ENCODE results near the gene CTNNA3.

The CTNNA3 gene

DNA sequence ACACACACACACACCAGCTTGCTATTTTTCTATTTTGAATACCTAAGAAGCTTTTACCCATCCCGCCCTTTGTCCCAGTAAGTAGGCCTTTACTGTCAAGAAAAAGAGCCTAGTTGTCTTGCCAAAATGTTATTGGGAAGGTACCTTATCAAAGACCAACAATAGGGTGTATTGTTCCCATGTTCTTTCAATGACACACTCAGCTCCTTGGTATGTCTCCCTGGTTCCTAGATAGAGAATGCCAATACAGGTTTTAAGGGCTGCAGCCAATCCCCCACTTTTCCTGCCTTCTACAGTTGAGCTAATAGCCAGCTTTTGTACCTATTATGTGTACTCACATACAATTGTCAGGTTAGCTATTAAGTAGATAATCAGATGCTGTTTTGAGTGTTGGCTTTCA is 862.1 kb downstream of the CTNNA3 start:
- H3K4me1 ChIP-seq (ENCODE audit: control extremely low read depth in 1 of 4, control insufficient read depth in 4 of 4, insufficient read depth in 4 of 4, low read length in 3 of 4) = peaks cover 0 to 26% (median 0%) of the 10 kb centered on the region in 4 experiments
- WGBS (ENCODE audit: insufficient coverage) = 100% methylated on average over 1 of the region's 1 CpG
- POLR2A ChIA-PET = no interaction called here
- no peak overlapping the region for H3K27ac ChIP-seq (ENCODE audit: insufficient read depth in 1 of 2, low read depth in 1 of 2, low read length in 2 of 2, poor library complexity in 1 of 2, severe bottlenecking in 2 of 2)
- H3K27me3 ChIP-seq (replicated peaks in 2 of 5; ENCODE audit: control insufficient read depth in 4 of 5, insufficient read depth in 5 of 5, low read length in 4 of 5) = no peaks in the 10 kb centered on the region
- CTCF ChIA-PET = interaction anchor here (1.1 kb wide), 1 partner anchor 9 kb away, joined by 3 read pairs; no protein-coding TSS in a partner anchor
- no peak for DNase-seq
- no peak overlapping the region for H3K4me3 ChIP-seq (ENCODE audit: control insufficient read depth in 1 of 7, extremely low read depth in 1 of 7, insufficient read depth in 4 of 7, low read depth in 2 of 7, low read length in 6 of 7)
- no peaks in the 10 kb centered on the region for H3K9me3 ChIP-seq (ENCODE audit: control extremely low read depth in 1 of 5, control insufficient read depth in 4 of 5, insufficient read depth in 2 of 5, low read depth in 1 of 5, low read length in 4 of 5)
- no peaks in the 10 kb centered on the region for H3K36me3 ChIP-seq (ENCODE audit: control insufficient read depth in 4 of 4, insufficient read depth in 4 of 4, low read length in 3 of 4)

DNA sequence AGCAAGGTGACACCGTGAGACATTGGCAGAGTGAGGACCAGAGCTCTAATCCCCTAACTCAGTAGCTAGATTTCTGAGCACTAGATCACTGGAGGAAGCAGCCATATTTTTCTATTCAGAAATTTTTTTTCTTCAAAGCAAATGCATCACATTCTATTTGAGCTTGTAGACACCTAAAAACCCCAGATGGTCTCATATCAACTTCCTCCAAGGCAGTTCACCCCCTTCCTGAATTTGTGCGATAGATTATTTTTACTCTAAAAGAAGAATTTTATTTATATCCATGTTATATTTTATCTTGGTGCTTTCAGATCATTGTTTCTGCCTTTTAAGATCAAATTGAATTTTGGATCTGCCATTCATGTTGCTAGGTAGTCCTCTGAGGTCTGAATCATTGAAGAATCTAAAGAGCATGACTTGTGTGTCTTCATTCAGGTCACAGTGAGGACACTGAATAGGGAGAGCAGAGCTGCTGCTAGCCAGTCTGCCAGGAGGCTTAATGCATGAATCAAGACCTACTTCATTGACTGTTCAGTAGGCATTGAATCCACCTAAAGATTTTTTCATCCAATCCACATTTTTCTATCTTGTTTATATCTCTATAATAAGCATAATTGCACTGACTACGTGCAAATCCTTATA is 863.1 kb downstream of the CTNNA3 start:
- Histone ChIP-seq H3K4me1 (ENCODE audit: control extremely low read depth in 1 of 4, control insufficient read depth in 4 of 4, insufficient read depth in 4 of 4, low read length in 3 of 4) (peaks cover 0 to 20% (median 0%) of the 10 kb centered on the region in 4 experiments), H3K27me3 (replicated peaks in 2 of 5; ENCODE audit: control insufficient read depth in 4 of 5, insufficient read depth in 5 of 5, low read length in 4 of 5) (no peaks in the 10 kb centered on the region), H3K9me3 (ENCODE audit: control extremely low read depth in 1 of 5, control insufficient read depth in 4 of 5, insufficient read depth in 2 of 5, low read depth in 1 of 5, low read length in 4 of 5) (no peaks in the 10 kb centered on the region), H3K36me3 (ENCODE audit: control insufficient read depth in 4 of 4, insufficient read depth in 4 of 4, low read length in 3 of 4) (no peaks in the 10 kb centered on the region), H3K4me3 (ENCODE audit: control insufficient read depth in 1 of 7, extremely low read depth in 1 of 7, insufficient read depth in 4 of 7, low read depth in 2 of 7, low read length in 6 of 7) (no peak overlapping the region), H3K27ac (ENCODE audit: insufficient read depth in 1 of 2, low read depth in 1 of 2, low read length in 2 of 2, poor library complexity in 1 of 2, severe bottlenecking in 2 of 2) (no peak overlapping the region)
- ChIA-PET POLR2A (no interaction called here), CTCF (interaction anchor here (1.1 kb wide), 1 partner anchor 10 kb away, joined by 3 read pairs; no protein-coding TSS in a partner anchor)
- WGBS (ENCODE audit: insufficient coverage) = 33% methylated on average over 1 of the region's 3 CpGs
- peak in 2 of 3 donors; percentile 62 to 71 for DNase-seq

DNA sequence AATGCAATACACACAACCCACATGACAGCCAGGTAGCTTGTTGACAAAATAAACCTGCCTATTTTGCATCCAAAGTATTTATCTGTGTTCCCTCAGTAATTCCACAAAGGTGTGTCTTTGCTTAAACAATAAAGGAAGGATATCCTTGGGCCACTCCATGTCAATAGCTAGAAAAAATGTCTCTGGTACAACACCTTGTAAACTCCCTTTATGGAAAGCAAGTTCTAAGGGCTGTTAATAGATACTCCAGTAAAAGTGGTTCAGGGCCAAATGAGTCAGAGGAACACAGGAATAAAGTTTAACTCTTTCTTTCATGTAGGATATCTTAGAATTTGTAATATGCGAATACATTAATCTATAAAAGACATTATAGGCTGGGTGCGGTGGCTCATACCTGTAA is 867.0 kb downstream of the CTNNA3 start:
- H3K4me1 ChIP-seq (ENCODE audit: control extremely low read depth in 1 of 4, control insufficient read depth in 4 of 4, insufficient read depth in 4 of 4, low read length in 3 of 4) = peaks cover 0 to 8% (median 0%) of the 10 kb centered on the region in 4 experiments
- no peaks in the 10 kb centered on the region for H3K9me3 ChIP-seq (ENCODE audit: control extremely low read depth in 1 of 5, control insufficient read depth in 4 of 5, insufficient read depth in 2 of 5, low read depth in 1 of 5, low read length in 4 of 5)
- 90% methylated on average over 2 of the region's 2 CpGs for WGBS (ENCODE audit: insufficient coverage)
- H3K27me3 ChIP-seq (replicated peaks in 2 of 5; ENCODE audit: control insufficient read depth in 4 of 5, insufficient read depth in 5 of 5, low read length in 4 of 5) = no peaks in the 10 kb centered on the region
- no peaks in the 10 kb centered on the region for H3K36me3 ChIP-seq (ENCODE audit: control insufficient read depth in 4 of 4, insufficient read depth in 4 of 4, low read length in 3 of 4)
- CTCF ChIA-PET = no interaction called here
- no peak overlapping the region for H3K4me3 ChIP-seq (ENCODE audit: control insufficient read depth in 1 of 7, extremely low read depth in 1 of 7, insufficient read depth in 4 of 7, low read depth in 2 of 7, low read length in 6 of 7)
- no peak for DNase-seq
- POLR2A ChIA-PET = interaction anchor here (0.7 kb wide), 1 partner anchor 19 kb away, joined by 3 read pairs; no protein-coding TSS in a partner anchor
- no peak overlapping the region for H3K27ac ChIP-seq (ENCODE audit: insufficient read depth in 1 of 2, low read depth in 1 of 2, low read length in 2 of 2, poor library complexity in 1 of 2, severe bottlenecking in 2 of 2)

DNA sequence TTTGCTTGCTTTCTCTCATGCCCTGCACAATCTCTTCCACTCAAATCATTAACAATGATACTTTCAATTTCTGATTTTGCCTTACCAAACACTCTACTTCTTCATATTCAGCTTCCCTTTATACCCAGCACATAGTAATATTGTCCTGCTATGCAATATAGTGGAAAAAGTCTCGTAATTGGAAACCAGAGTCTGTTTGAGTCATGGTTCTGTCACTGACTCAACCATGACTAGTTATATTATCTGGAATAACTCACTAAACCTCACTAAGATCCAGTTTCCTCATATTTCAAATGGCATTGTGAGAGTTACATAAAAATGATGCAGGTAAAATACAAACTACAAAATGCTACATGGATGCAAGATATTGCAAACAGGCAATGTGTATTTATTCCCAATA is 868.6 kb downstream of the CTNNA3 start:
- Histone ChIP-seq H3K4me1 (ENCODE audit: control extremely low read depth in 1 of 4, control insufficient read depth in 4 of 4, insufficient read depth in 4 of 4, low read length in 3 of 4) (peaks cover 0 to 3% (median 0%) of the 10 kb centered on the region in 4 experiments), H3K36me3 (ENCODE audit: control insufficient read depth in 4 of 4, insufficient read depth in 4 of 4, low read length in 3 of 4) (no peaks in the 10 kb centered on the region), H3K4me3 (ENCODE audit: control insufficient read depth in 1 of 7, extremely low read depth in 1 of 7, insufficient read depth in 4 of 7, low read depth in 2 of 7, low read length in 6 of 7) (no peak overlapping the region), H3K27me3 (replicated peaks in 2 of 5; ENCODE audit: control insufficient read depth in 4 of 5, insufficient read depth in 5 of 5, low read length in 4 of 5) (no peaks in the 10 kb centered on the region), H3K9me3 (ENCODE audit: control extremely low read depth in 1 of 5, control insufficient read depth in 4 of 5, insufficient read depth in 2 of 5, low read depth in 1 of 5, low read length in 4 of 5) (no peaks in the 10 kb centered on the region), H3K27ac (ENCODE audit: insufficient read depth in 1 of 2, low read depth in 1 of 2, low read length in 2 of 2, poor library complexity in 1 of 2, severe bottlenecking in 2 of 2) (no peak overlapping the region)
- DNase-seq = peak in 2 of 3 donors; percentile 36 to 40
- no CpG with 5 or more reads among the region's 1 CpG for WGBS (ENCODE audit: insufficient coverage)
- CTCF ChIA-PET = no interaction called here
- POLR2A ChIA-PET = no interaction called here

DNA sequence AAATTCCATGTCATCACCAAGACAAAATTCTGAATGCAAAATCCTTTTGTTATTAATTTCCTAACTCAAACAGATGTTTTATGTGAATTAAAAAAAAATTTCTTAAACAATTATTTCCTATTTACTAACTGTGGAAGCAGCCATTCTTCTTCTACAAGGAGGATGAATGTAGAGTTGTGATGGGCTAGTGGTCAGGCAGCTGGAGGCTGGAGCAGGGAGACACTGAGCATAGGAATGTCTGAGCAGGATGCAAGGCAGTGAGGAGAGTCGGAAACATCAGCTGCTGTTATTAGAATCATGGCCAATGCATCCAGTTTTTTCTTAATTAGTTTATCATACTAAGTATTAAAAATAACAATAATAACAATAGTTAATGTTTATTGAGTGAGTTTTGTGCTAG is 872.7 kb downstream of the CTNNA3 start:
- ChIA-PET CTCF (interaction anchor here (1.0 kb wide), 1 partner anchor 12 kb away, joined by 3 read pairs; no protein-coding TSS in a partner anchor), POLR2A (no interaction called here)
- Histone ChIP-seq H3K9me3 (ENCODE audit: control extremely low read depth in 1 of 5, control insufficient read depth in 4 of 5, insufficient read depth in 2 of 5, low read depth in 1 of 5, low read length in 4 of 5) (no peaks in the 10 kb centered on the region), H3K4me3 (ENCODE audit: control insufficient read depth in 1 of 7, extremely low read depth in 1 of 7, insufficient read depth in 4 of 7, low read depth in 2 of 7, low read length in 6 of 7) (no peak overlapping the region), H3K4me1 (ENCODE audit: control extremely low read depth in 1 of 4, control insufficient read depth in 4 of 4, insufficient read depth in 4 of 4, low read length in 3 of 4) (peaks cover 0 to 3% (median 0%) of the 10 kb centered on the region in 4 experiments), H3K36me3 (ENCODE audit: control insufficient read depth in 4 of 4, insufficient read depth in 4 of 4, low read length in 3 of 4) (no peaks in the 10 kb centered on the region), H3K27me3 (replicated peaks in 2 of 5; ENCODE audit: control insufficient read depth in 4 of 5, insufficient read depth in 5 of 5, low read length in 4 of 5) (no peaks in the 10 kb centered on the region), H3K27ac (ENCODE audit: insufficient read depth in 1 of 2, low read depth in 1 of 2, low read length in 2 of 2, poor library complexity in 1 of 2, severe bottlenecking in 2 of 2) (no peak overlapping the region)
- no CpG with 5 or more reads among the region's 1 CpG for WGBS (ENCODE audit: insufficient coverage)
- no peak for DNase-seq

DNA sequence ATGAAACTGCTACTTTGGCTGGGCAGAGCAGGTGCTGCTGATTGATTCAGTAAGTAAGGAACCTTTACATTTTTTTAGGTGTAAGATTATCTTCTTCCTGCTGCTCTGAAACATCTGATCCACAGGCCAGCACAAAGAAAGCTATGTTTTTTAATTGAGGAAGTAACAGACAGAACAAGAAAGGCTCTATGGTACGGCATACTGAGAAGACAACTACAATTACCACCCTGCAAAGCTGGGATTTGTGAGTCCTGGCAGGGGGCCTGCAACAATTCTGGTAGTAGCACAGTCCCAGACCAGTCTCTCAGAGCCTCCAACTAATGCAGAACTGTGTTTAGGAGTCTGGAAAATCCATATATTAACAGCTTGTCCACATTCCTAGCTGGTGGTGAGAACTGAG is 873.2 kb downstream of the CTNNA3 start:
- WGBS (ENCODE audit: insufficient coverage) = 13% methylated on average over 1 of the region's 1 CpG
- Histone ChIP-seq H3K36me3 (ENCODE audit: control insufficient read depth in 4 of 4, insufficient read depth in 4 of 4, low read length in 3 of 4) (no peaks in the 10 kb centered on the region), H3K4me1 (ENCODE audit: control extremely low read depth in 1 of 4, control insufficient read depth in 4 of 4, insufficient read depth in 4 of 4, low read length in 3 of 4) (peaks cover 0 to 3% (median 0%) of the 10 kb centered on the region in 4 experiments), H3K27ac (ENCODE audit: insufficient read depth in 1 of 2, low read depth in 1 of 2, low read length in 2 of 2, poor library complexity in 1 of 2, severe bottlenecking in 2 of 2) (no peak overlapping the region), H3K27me3 (replicated peaks in 2 of 5; ENCODE audit: control insufficient read depth in 4 of 5, insufficient read depth in 5 of 5, low read length in 4 of 5) (no peaks in the 10 kb centered on the region), H3K9me3 (ENCODE audit: control extremely low read depth in 1 of 5, control insufficient read depth in 4 of 5, insufficient read depth in 2 of 5, low read depth in 1 of 5, low read length in 4 of 5) (no peaks in the 10 kb centered on the region), H3K4me3 (ENCODE audit: control insufficient read depth in 1 of 7, extremely low read depth in 1 of 7, insufficient read depth in 4 of 7, low read depth in 2 of 7, low read length in 6 of 7) (no peak overlapping the region)
- peak in 2 of 3 donors; percentile 29 to 41 for DNase-seq
- ChIA-PET CTCF (interaction anchor here (1.0 kb wide), 1 partner anchor 12 kb away, joined by 3 read pairs; no protein-coding TSS in a partner anchor), POLR2A (no interaction called here)

DNA sequence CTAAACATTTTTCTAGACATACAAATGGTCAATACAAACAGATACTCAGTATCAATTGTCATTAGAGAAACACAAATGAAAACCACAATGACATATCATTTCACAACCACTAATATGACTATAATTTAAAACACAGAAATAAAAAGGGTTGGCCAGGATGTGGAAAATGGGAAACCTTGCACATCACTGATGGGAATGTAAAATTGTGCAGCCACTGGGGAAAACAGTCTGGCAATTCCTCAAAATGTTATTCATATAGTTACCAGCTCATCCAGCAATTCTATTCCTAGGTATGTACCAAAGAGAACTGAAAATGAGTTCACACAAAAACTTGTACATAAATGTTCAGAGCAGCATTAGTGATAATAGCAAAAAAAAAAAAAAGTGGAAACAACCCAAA is 876.3 kb downstream of the CTNNA3 start:
- no peak for DNase-seq
- H3K27me3 ChIP-seq (replicated peaks in 2 of 5; ENCODE audit: control insufficient read depth in 4 of 5, insufficient read depth in 5 of 5, low read length in 4 of 5) = no peaks in the 10 kb centered on the region
- no peaks in the 10 kb centered on the region for H3K9me3 ChIP-seq (ENCODE audit: control extremely low read depth in 1 of 5, control insufficient read depth in 4 of 5, insufficient read depth in 2 of 5, low read depth in 1 of 5, low read length in 4 of 5)
- CTCF ChIA-PET = no interaction called here
- no peak overlapping the region for H3K27ac ChIP-seq (ENCODE audit: insufficient read depth in 1 of 2, low read depth in 1 of 2, low read length in 2 of 2, poor library complexity in 1 of 2, severe bottlenecking in 2 of 2)
- no peaks in the 10 kb centered on the region for H3K36me3 ChIP-seq (ENCODE audit: control insufficient read depth in 4 of 4, insufficient read depth in 4 of 4, low read length in 3 of 4)
- POLR2A ChIA-PET = no interaction called here
- no peak overlapping the region for H3K4me3 ChIP-seq (ENCODE audit: control insufficient read depth in 1 of 7, extremely low read depth in 1 of 7, insufficient read depth in 4 of 7, low read depth in 2 of 7, low read length in 6 of 7)
- H3K4me1 ChIP-seq (ENCODE audit: control extremely low read depth in 1 of 4, control insufficient read depth in 4 of 4, insufficient read depth in 4 of 4, low read length in 3 of 4) = peaks cover 0 to 3% (median 0%) of the 10 kb centered on the region in 4 experiments
